Right ventricle myocardium inferior (tissue), 1 donor: ENCODE measurements around the gene UGT2A3. TPM values are rescaled to one million over a fixed set of nuclear protein-coding genes. Genes with fewer than 3 reads are reported as not detected.
"Not testable (repeated sequence)": the region's sequence is repeated elsewhere in the genome, so short reads cannot be mapped to it uniquely, and the experiment has no call there.

ENCODE experiments used
- ATAC-seq: fragments of 200-7000 bp; cut with Tn5 transposase; one replicate; pipeline ENCODE4 v1.9.1; 2020; ENCODE audit warnings: mild to moderate bottlenecking, moderate library complexity
- DNase-seq: peaks from one replicate; pipeline ENCODE4 v3.0.0; 2021; ENCODE audit errors: missing footprints
- intact Hi-C: fragments of 100-400 bp; cut with DNase I; formaldehyde crosslinking; loops from one replicate; pipeline ENCODE4 v1.11.0; 2022
- total RNA-seq: library from RNA; stranded (reverse); fragmentation: NEBNext Ultra II Directional; extraction: Animal tissue kit (Norgen Biotek cat#: 25700); gene quantifications from one replicate; pipeline ENCODE4 v1.2.1, GENCODE V29; 2021
- donor health status: DM: no; HTN: yes; CAD: no; lungs with severe emphysema.

The UGT2A3 gene
- total RNA-seq, 1 donor from 2014 or later: not detected

- intact Hi-C loops, DNase-seq, ATAC-seq: not testable (repeated sequence)
Measured at GRCh38 chr4:68922202-68922601, 29.4 kb downstream of the UGT2A3 start.

- intact Hi-C loops: no loop called here
- ATAC-seq (no peak), DNase-seq (no peak)
Measured at GRCh38 chr4:68921051-68921450, 30.6 kb downstream of the UGT2A3 start.

DNA sequence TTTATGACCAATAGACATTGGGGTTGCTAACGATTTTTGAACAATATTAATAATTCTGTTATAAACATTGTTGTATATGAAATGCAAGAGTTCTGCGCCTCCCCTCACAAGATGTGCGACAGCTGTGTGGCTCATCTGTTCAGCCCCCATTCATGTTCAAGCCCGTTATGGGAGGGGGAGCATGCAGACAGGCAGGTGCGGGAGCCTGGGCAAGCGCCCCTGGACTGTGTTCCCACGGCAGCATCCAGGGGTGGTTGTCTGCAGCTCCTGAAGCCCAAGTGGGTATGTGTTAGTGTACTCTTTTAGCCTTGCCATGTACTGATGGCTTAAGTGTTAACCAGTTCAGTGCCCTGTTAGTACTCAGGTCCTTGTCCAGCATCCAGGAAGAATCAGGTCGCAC lies 34.6 kb downstream of the UGT2A3 start:
- intact Hi-C loops: no loop called here

GRCh38 chr4:68912807-68913206 lies 38.8 kb downstream of the UGT2A3 start:
- ATAC-seq (no peak), DNase-seq (no peak)
- intact Hi-C loops: no loop called here

More for the DNA sequence above, 34.6 kb downstream of the UGT2A3 start:
- ATAC-seq: no peak
- DNase-seq: no peak

- ATAC-seq: no peak
- DNase-seq: no peak
- intact Hi-C loops: no loop called here
Measured at GRCh38 chr4:68909385-68909784, 42.2 kb downstream of the UGT2A3 start.

- ATAC-seq: no peak
- intact Hi-C loops: no loop called here
Measured at GRCh38 chr4:68907788-68908700, 43.6 kb downstream of the UGT2A3 start.

GRCh38 chr4:68907245-68907644 lies 44.4 kb downstream of the UGT2A3 start:
- intact Hi-C loops: no loop called here
- no peak for ATAC-seq
- no peak for DNase-seq

More at GRCh38 chr4:68907788-68908700, 43.6 kb downstream of the UGT2A3 start:
- DNase-seq: no peak

DNA sequence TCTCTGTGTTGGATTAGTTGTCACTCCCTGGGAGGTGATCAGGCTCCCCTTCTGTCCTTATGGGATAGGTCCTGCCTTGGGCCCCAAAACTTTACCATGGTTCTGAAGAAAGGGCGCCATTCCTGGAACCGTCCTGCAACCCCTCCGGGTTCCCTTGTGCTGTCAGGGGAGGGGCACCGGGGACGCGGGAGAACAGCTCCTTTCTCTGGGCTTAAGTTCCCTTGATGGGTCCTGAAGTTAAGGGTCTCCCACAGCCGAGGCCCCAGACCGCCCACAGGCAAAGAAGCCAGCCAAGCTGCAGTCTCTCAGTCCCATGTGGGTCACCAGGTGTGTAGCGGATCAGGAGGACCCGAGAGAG lies 44.8 kb downstream of the UGT2A3 start:
- DNase-seq (no peak), ATAC-seq (no peak)
- intact Hi-C loops: no loop called here

DNA sequence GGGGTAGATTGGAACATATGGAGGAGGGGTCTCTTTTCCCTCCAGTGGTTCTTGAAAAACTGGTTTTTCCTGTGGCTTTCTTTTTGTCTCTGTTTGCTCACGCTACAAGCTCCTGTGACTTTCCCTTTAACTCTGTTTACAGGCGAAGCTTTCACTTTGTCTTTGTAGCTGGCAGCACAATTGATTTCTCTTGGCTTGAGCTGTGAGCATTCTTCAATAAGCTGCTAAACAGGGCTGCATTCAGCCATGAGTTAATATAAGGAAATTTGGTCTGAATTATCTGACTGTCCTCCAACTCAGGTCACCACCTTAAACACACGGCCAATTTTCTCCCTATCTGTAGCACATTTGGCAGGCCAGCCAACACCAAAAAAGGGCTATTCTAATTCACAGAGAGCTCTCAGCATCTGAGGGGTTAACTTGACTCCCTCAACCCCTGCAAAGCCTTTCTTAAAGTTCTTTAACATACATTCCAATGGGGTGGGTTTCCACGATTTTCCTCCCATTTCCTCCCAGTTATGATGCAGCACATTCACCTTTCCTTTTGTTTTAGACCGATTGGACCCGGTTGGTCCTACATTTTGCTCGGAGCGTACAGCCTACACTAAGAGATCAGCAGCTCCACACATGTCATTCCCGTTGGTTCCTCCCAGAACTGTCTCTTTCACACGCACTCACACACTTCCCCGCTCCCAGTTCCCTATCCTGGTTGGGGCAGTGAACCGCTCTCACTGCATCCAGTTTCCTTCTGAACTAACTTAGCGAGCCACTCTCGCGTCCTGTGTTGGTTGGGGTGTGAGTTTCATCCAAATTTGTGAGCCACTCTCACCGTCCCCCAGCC lies 45.4 kb downstream of the UGT2A3 start:
- DNase-seq: no peak
- peak; percentile 39 for ATAC-seq
- intact Hi-C loops: no loop called here

- intact Hi-C loops: no loop called here
- no peak for ATAC-seq
- DNase-seq: no peak
Measured at GRCh38 chr4:68905598-68905938, 46.0 kb downstream of the UGT2A3 start.

- DNase-seq: no peak
- intact Hi-C loops: no loop called here
- ATAC-seq: no peak
Measured at GRCh38 chr4:68904786-68905185, 46.8 kb downstream of the UGT2A3 start.

DNA sequence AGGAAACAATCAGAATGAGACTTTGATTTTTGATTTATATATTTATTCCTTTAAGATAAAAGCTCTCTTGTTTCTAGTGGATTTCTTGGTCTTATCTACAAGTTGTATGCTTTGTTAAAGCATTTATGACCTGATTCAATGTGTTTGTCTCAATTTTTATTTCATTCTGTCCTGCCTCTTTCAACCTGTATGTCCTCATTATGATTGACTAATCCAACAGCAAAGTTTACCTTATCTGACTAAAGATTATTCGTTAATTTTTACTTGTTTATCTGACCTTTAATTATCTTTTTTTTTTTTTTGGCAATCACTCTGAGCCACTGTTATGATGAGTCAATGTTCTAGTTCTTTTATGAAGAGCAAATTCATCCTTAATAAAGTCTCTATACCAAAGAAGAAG lies 54.9 kb downstream of the UGT2A3 start:
- intact Hi-C loops: no loop called here
- ATAC-seq (no peak), DNase-seq (no peak)

DNA sequence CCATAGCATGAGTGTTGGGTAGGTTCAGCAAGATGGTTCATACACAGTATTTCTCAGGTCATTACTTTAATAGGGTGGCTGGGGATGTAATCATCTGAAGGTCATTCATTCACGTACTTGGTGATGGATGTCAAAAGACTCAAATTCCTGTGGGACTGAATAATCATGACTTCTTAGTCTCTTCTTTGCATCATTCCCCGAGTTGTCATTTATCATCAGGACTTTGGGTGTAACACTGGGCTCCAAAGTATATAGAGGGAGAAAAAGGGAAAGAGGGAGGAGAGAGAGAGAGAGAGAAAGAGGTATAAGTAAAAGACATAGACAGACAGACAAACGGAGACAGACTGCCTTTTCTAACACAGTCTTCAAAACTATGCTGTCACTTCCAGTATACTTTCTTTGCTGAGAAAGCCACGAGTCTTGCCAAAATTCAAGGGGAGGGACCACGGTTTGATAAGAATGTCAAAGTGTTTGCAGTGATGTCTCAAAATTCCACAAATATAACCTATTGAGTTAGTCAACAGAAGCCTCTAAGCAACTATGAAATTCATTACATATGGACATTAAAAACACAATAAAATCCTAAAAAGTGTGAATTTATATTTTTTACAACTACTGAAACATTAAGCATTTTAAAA lies 55.9 kb downstream of the UGT2A3 start:
- no peak for ATAC-seq
- no peak for DNase-seq
- intact Hi-C loops: no loop called here

GRCh38 chr4:68892861-68893260 lies 58.7 kb downstream of the UGT2A3 start:
- DNase-seq: no peak
- intact Hi-C loops: no loop called here
- ATAC-seq: no peak

- DNase-seq (no peak), ATAC-seq (no peak)
- intact Hi-C loops: no loop called here
Measured at GRCh38 chr4:68891678-68892077, 59.9 kb downstream of the UGT2A3 start.

DNA sequence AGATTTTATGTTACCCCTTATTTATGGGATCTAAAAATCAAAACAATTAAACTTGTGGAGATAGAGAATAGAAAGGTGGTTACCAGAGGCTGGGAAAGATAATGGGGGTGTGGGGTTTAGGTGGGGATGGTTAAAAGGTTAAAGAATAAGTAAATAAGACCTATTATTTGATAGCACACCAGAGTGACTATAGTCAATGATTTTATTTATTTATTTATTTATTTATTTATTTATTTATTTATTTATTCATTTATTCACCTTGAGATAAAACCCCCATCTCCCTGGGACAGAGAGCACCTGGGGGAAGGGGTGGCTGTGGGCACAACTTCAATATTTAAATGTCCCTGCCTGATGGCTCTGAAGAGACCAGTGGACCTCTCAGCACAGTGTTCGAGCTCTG lies 66.1 kb downstream of the UGT2A3 start:
- DNase-seq: no peak
- intact Hi-C loops: no loop called here
- ATAC-seq: no peak

- intact Hi-C loops: no loop called here
- DNase-seq: no peak
Measured at GRCh38 chr4:68883870-68884269, 67.7 kb downstream of the UGT2A3 start.

More at GRCh38 chr4:68883870-68884269, 67.7 kb downstream of the UGT2A3 start:
- ATAC-seq: no peak
